K562 (cell line): ENCODE results near the gene SPINT1. TPM values are rescaled to one million over a fixed set of nuclear protein-coding genes. Genes with fewer than 3 reads are reported as not detected.

Experiments
- CHD2 ChIP-seq: IDR thresholded peaks from 2 replicates; pipeline ENCODE4 v1.6.1; 2011; ENCODE audit warnings: low read depth, low read length
- DACH1 ChIP-seq: fragments of 450-650 bp; IDR thresholded peaks from 2 replicates; pipeline ENCODE4 v1.6.1; 2018; ENCODE audit not compliant: partially characterized antibody
- GATAD2A ChIP-seq: fragments of 450-650 bp; IDR thresholded peaks from 2 replicates; pipeline ENCODE4 v1.6.1; 2017
- LARP7 ChIP-seq: fragments of 450-650 bp; IDR thresholded peaks from 2 replicates; pipeline ENCODE4 v1.6.1; 2016
- MCM7 ChIP-seq, 2 experiments: fragments of 450-650 bp; IDR thresholded peaks; 2 replicates each; pipeline ENCODE4 v1.6.1; 2016 to 2018
- MYBL2 ChIP-seq, 2 experiments: fragments of 450-650 bp in 1 of 2; sonication (generic) in 1 of 2; formaldehyde crosslinking in 1 of 2; IDR thresholded peaks; 2 replicates each; pipeline versions ENCODE4 v1.6.1 to v1.8.1; 2017 to 2022; ENCODE audit warnings: borderline replicate concordance in 1 of 2, inconsistent platforms in 1 of 2, low read depth in 1 of 2, mild to moderate bottlenecking in 1 of 2, missing genetic modification reagents in 1 of 2, moderate library complexity in 1 of 2
- POLR3G ChIP-seq: IDR thresholded peaks from 2 replicates; pipeline ENCODE4 v1.6.1; 2011; ENCODE audit not compliant: insufficient read length, insufficient replicate concordance; ENCODE audit errors: extremely low read depth
- TCF3 ChIP-seq: sonication (generic); formaldehyde crosslinking; IDR thresholded peaks from 2 replicates; pipeline ENCODE4 v1.4.0; 2020; ENCODE audit warnings: mild to moderate bottlenecking, missing genetic modification reagents
- UBTF ChIP-seq, 2 experiments: IDR thresholded peaks; 2 replicates each; pipeline ENCODE4 v1.6.1; 2012; ENCODE audit warnings: improper control_type of control experiment in 2 of 2, low read depth in 2 of 2, low read length in 2 of 2, borderline replicate concordance in 1 of 2
- YY1 ChIP-seq, 3 experiments: IDR thresholded peaks; 2 replicates each; pipeline ENCODE4 v1.6.1; 2011; ENCODE audit warnings: low read length in 2 of 3, mild to moderate bottlenecking in 2 of 3, moderate library complexity in 2 of 3, borderline replicate concordance in 1 of 3, control low read depth in 1 of 3, low read depth in 1 of 3; ENCODE audit not compliant: insufficient read depth in 3 of 3, insufficient replicate concordance in 2 of 3, control insufficient read depth in 1 of 3, insufficient read length in 1 of 3; ENCODE audit errors: extremely low read depth in 1 of 3
- ZNF174 ChIP-seq: fragments of 250-450 bp; sonication (Bioruptor Pico); IDR thresholded peaks from 2 replicates; pipeline ENCODE4 v1.4.0; 2020; ENCODE audit warnings: mild to moderate bottlenecking
- ZNF263 ChIP-seq: sonication (generic); formaldehyde crosslinking; IDR thresholded peaks from 2 replicates; pipeline ENCODE4 v1.8.0; 2022; ENCODE audit warnings: mild to moderate bottlenecking, missing genetic modification reagents, borderline replicate concordance
- polyA plus RNA-seq, 8 experiments: library from polyadenylated mRNA; depleted of rRNA in 4 of 8; stranded (reverse) in 5 of 8; unstranded in 3 of 8; fragments of >200 nt; fragmentation: Nextera tagmentation in 2 of 8; fragmentation: Illumina TruSeq in 1 of 8; extraction: Ambion mirVana in 2 of 8; extraction: Trizol in 1 of 8; gene quantifications; 2 replicates each; pipeline versions ENCODE4 v1.2.1 to v1.2.3, GENCODE V29; 2011 to 2014; ENCODE audit warnings: inconsistent platforms in 1 of 8, missing spikeins in 1 of 8
- total RNA-seq, 7 experiments: library from RNA; depleted of rRNA in 6 of 7; stranded (reverse); fragments of >200 nt in 6 of 7; fragmentation: Illumina TruSeq in 2 of 7; extraction: Trizol in 2 of 7; gene quantifications; 2 replicates each; pipeline versions ENCODE4 v1.2.1 to v1.2.3, GENCODE V29; 2011 to 2021; ENCODE audit warnings: low replicate concordance in 1 of 7
- TF ChIP-seq, protein P1 (sequence below), 2 experiments: fragments of 450-650 bp; formaldehyde crosslinking in 1 of 2; IDR thresholded peaks; 2 replicates each; pipeline versions ENCODE4 v1.4.0 to v1.6.1; 2014 to 2020; ENCODE audit warnings: mild to moderate bottlenecking in 2 of 2, borderline replicate concordance in 1 of 2, low read depth in 1 of 2
- TF ChIP-seq, protein P2 (sequence below), 3 experiments: fragments of 200-800 bp in 1 of 3; sonication (Bioruptor generic) in 1 of 3; sonication (generic) in 1 of 3; formaldehyde crosslinking in 1 of 3; IDR thresholded peaks; 2 replicates each; pipeline versions ENCODE4 v1.6.1 to v1.8.0; 2016 to 2022; ENCODE audit warnings: mild to moderate bottlenecking in 2 of 3, missing compliant biosample characterization in 2 of 3, missing genetic modification characterization in 2 of 3, missing genetic modification reagents in 1 of 3

SPINT1 gene
- total and polyA plus RNA-seq, 9 of the 15 experiments (the other 6 are each of a cell fraction or from before 2014, with no cell fraction given), result 0.78 to 4.5 (median 1.5) TPM

DNA sequence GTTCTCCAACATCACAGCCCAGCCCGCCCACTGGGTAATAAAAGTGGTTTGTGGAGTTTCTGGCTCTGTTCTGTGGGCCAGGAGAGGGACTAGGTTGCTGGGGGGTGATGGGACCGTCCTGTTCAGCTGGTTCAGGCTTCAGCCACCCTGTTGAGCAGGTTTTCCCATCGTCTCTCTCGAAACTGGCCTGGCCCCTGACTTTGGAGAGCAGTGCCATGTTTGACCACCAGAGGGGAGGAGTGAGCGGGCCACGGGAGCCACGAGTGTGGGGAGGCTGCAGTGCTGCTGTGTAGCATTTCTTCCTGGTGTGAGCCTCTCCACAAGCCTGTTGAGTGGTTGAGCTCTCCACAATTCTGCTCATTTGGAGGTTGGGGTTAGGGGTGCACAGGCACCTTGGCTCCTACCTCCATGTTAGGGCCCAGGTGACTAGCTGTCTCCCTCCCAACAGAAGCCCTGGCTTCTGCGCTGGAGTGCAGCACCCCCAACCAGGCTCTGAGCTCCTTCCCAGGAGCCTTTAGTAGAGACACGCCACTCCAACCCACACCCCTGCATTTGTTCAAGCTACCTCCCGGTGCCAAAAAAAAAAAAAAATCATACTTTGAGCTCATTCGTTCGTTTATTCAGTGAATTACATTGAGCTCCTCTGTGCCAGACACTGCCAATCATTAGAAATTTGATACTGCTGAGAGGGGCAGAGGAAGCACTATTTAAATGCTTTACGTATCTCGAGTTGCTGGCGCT, 13.9 kb downstream of the SPINT1 start (continued):
- TF ChIP-seq ZNF174 (CRISPR knock-in tag) (no peak), TCF3 (peak; percentile 32; the same call in 1 of the 2 replicates), MCM7 (IDR thresholded peaks at IDR 0.05) (no peak), POLR3G (no peak), DACH1 (no peak), LARP7 (no peak), CHD2 (no peak), ZNF263 (CRISPR knock-in tag) (no peak), UBTF (IDR thresholded peaks at IDR 0.05; ENCODE audit: borderline replicate concordance in 1 of 2, low read depth in 2 of 2, low read length in 2 of 2) (no peak), GATAD2A (no peak), YY1 (IDR thresholded peaks at IDR 0.05; ENCODE audit: borderline replicate concordance in 1 of 3, control insufficient read depth in 1 of 3, extremely low read depth in 1 of 3, insufficient read depth in 3 of 3, insufficient read length in 1 of 3, insufficient replicate concordance in 2 of 3, low read depth in 1 of 3, low read length in 2 of 3) (peak in 2 of 3 experiments; percentile 10 to 20), MYBL2 (IDR thresholded peaks at IDR 0.05; ENCODE audit: low read depth) (no peak), MYBL2 (CRISPR knock-in tag; IDR thresholded peaks at IDR 0.05; ENCODE audit: borderline replicate concordance) (no peak)
- TF ChIP-seq, protein P1, sequence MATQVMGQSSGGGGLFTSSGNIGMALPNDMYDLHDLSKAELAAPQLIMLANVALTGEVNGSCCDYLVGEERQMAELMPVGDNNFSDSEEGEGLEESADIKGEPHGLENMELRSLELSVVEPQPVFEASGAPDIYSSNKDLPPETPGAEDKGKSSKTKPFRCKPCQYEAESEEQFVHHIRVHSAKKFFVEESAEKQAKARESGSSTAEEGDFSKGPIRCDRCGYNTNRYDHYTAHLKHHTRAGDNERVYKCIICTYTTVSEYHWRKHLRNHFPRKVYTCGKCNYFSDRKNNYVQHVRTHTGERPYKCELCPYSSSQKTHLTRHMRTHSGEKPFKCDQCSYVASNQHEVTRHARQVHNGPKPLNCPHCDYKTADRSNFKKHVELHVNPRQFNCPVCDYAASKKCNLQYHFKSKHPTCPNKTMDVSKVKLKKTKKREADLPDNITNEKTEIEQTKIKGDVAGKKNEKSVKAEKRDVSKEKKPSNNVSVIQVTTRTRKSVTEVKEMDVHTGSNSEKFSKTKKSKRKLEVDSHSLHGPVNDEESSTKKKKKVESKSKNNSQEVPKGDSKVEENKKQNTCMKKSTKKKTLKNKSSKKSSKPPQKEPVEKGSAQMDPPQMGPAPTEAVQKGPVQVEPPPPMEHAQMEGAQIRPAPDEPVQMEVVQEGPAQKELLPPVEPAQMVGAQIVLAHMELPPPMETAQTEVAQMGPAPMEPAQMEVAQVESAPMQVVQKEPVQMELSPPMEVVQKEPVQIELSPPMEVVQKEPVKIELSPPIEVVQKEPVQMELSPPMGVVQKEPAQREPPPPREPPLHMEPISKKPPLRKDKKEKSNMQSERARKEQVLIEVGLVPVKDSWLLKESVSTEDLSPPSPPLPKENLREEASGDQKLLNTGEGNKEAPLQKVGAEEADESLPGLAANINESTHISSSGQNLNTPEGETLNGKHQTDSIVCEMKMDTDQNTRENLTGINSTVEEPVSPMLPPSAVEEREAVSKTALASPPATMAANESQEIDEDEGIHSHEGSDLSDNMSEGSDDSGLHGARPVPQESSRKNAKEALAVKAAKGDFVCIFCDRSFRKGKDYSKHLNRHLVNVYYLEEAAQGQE (IDR thresholded peaks at IDR 0.05; ENCODE audit: borderline replicate concordance), result peak; percentile 80
- TF ChIP-seq, protein P1 (CRISPR knock-in tag; IDR thresholded peaks at IDR 0.05; ENCODE audit: low read depth), result 0 out of 2 replicates have a peak, but pooled peaks have one; percentile 34
- TF ChIP-seq, protein P2, sequence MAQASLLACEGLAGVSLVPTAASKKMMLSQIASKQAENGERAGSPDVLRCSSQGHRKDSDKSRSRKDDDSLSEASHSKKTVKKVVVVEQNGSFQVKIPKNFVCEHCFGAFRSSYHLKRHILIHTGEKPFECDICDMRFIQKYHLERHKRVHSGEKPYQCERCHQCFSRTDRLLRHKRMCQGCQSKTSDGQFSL (CRISPR knock-in tag; IDR thresholded peaks at IDR 0.05), result peak; percentile 64; the same call in 1 of the 2 replicates
- TF ChIP-seq, protein P2 (tag; IDR thresholded peaks at IDR 0.05), result no peak
